DOHH2 (cell line): ENCODE data around the gene C9orf153.

Source experiments
- CTCF ChIP-seq: fragments of 200-600 bp; sonication (generic); IDR thresholded peaks from one replicate; pipeline ENCODE4 v1.5.1; 2014; ENCODE audit warnings: antibody characterized with exemption, mild to moderate bottlenecking, low read depth, low read length; ENCODE audit not compliant: poor library complexity, severe bottlenecking
- EZH2phosphoT487 ChIP-seq: fragments of 200-600 bp; sonication (generic); IDR thresholded peaks from 2 replicates; pipeline ENCODE4 v1.6.1; 2017; ENCODE audit warnings: borderline replicate concordance, mild to moderate bottlenecking, antibody characterized with exemption, low read length, moderate library complexity, mixed read lengths

GRCh38 chr9:86257391-86257790 is 2.1 kb downstream of the C9orf153 start:
- TF ChIP-seq CTCF, result no peak
- TF ChIP-seq EZH2phosphoT487, result no peak
